Measurements from ENCODE around the gene TMEM81. TPM values are rescaled to one million over a fixed set of nuclear protein-coding genes. Genes with fewer than 3 reads are reported as not detected.

TMEM81 gene
- total and polyA plus RNA-seq, 2 donors (not counting 1 experiment from before 2014, with no cell fraction given): 1.8 to 1.9 TPM

- no peaks in the 10 kb centered on the region for H3K4me1 ChIP-seq (ENCODE audit: control insufficient read depth, extremely low read depth, insufficient read depth, low read length)
- H3K79me2 ChIP-seq (ENCODE audit: control insufficient read depth, insufficient read depth, low read length): peaks cover 33% of the 10 kb centered on the region
- H4K20me1 ChIP-seq (ENCODE audit: control insufficient read depth, extremely low read depth, insufficient read depth, low read length): no peaks in the 10 kb centered on the region
- H3K36me3 ChIP-seq (ENCODE audit: control insufficient read depth, insufficient read depth, low read length): no peaks in the 10 kb centered on the region
- H3K27me3 ChIP-seq (ENCODE audit: control insufficient read depth, insufficient read depth, low read length): no peaks in the 10 kb centered on the region
- H3K4me3 ChIP-seq (replicated peaks in 1 of 4; ENCODE audit: control extremely low read depth in 1 of 4, insufficient read depth in 1 of 4, low read depth in 3 of 4, low read length in 4 of 4): peak overlapping the region; percentile 35 to 100 (median 66)
- no peak for TF ChIP-seq EZH2 (IDR thresholded peaks at IDR 0.05; ENCODE audit: low read length, missing control alignments)
- TF ChIP-seq CTCF (conservative IDR thresholded peaks at IDR 0.05 in 1 of 2, IDR thresholded peaks at IDR 0.05 in 1 of 2; ENCODE audit: low read depth in 1 of 2, low read length in 2 of 2): no peak
- H2AFZ ChIP-seq (ENCODE audit: low read length): peak overlapping the region; percentile 75
- no peak for DNase-seq (ENCODE audit: low read depth in 2 of 2)
- peak overlapping the region; percentile 9 for H3K9ac ChIP-seq (ENCODE audit: insufficient read depth, low read length)
- H3K9me3 ChIP-seq (ENCODE audit: control insufficient read depth, insufficient read depth, low read depth, low read length): no peaks in the 10 kb centered on the region
- H3K27ac ChIP-seq (ENCODE audit: insufficient read depth, low read length): peak overlapping the region; percentile 95
- H3K4me2 ChIP-seq (ENCODE audit: extremely low read depth, insufficient read depth, low read length): peak overlapping the region; percentile 80
Measured at GRCh38 chr1:205122489-205122882, 38.2 kb upstream of the TMEM81 start.

GRCh38 chr1:205121660-205122488 lies 37.6 kb upstream of the TMEM81 start, which contains the start of gene RBBP5:
TSS of gene RBBP5 (minus strand) at chr1:205121978. CDS start at chr1:205121873, 105 bp downstream.
- Histone ChIP-seq H3K4me1 (ENCODE audit: control insufficient read depth, extremely low read depth, insufficient read depth, low read length) (no peaks in the 10 kb centered on the region), H2AFZ (ENCODE audit: low read length) (peak within 1 kb of the TSS; percentile 90), H3K9ac (ENCODE audit: insufficient read depth, low read length) (peak within 1 kb of the TSS; percentile 89), H3K36me3 (ENCODE audit: control insufficient read depth, insufficient read depth, low read length) (no peaks in the 10 kb centered on the region), H3K4me3 (replicated peaks in 1 of 4; ENCODE audit: control extremely low read depth in 1 of 4, insufficient read depth in 1 of 4, low read depth in 3 of 4, low read length in 4 of 4) (peak within 1 kb of the TSS; percentile 64 to 100 (median 94)), H3K27me3 (ENCODE audit: control insufficient read depth, insufficient read depth, low read length) (no peaks in the 10 kb centered on the region), H4K20me1 (ENCODE audit: control insufficient read depth, extremely low read depth, insufficient read depth, low read length) (no peaks in the 10 kb centered on the region), H3K79me2 (ENCODE audit: control insufficient read depth, insufficient read depth, low read length) (peaks cover 33% of the 10 kb centered on the region), H3K27ac (ENCODE audit: insufficient read depth, low read length) (peak within 1 kb of the TSS; percentile 95), H3K9me3 (ENCODE audit: control insufficient read depth, insufficient read depth, low read depth, low read length) (no peaks in the 10 kb centered on the region), H3K4me2 (ENCODE audit: extremely low read depth, insufficient read depth, low read length) (peak within 1 kb of the TSS; percentile 91)
- DNase-seq (ENCODE audit: low read depth in 2 of 2): peak; percentile 98 to 99
- TF ChIP-seq CTCF (conservative IDR thresholded peaks at IDR 0.05 in 1 of 2, IDR thresholded peaks at IDR 0.05 in 1 of 2; ENCODE audit: low read depth in 1 of 2, low read length in 2 of 2) (peak; percentile 66 to 87), EZH2 (IDR thresholded peaks at IDR 0.05; ENCODE audit: low read length, missing control alignments) (no peak)

- H3K27me3 ChIP-seq (ENCODE audit: control insufficient read depth, insufficient read depth, low read length): no peaks in the 10 kb centered on the region
- no peak overlapping the region for H3K4me2 ChIP-seq (ENCODE audit: extremely low read depth, insufficient read depth, low read length)
- no peaks in the 10 kb centered on the region for H3K4me1 ChIP-seq (ENCODE audit: control insufficient read depth, extremely low read depth, insufficient read depth, low read length)
- H3K36me3 ChIP-seq (ENCODE audit: control insufficient read depth, insufficient read depth, low read length): no peaks in the 10 kb centered on the region
- no peak overlapping the region for H3K9ac ChIP-seq (ENCODE audit: insufficient read depth, low read length)
- H4K20me1 ChIP-seq (ENCODE audit: control insufficient read depth, extremely low read depth, insufficient read depth, low read length): peaks cover 1% of the 10 kb centered on the region
- H3K79me2 ChIP-seq (ENCODE audit: control insufficient read depth, insufficient read depth, low read length): peaks cover 35% of the 10 kb centered on the region
- TF ChIP-seq EZH2 (IDR thresholded peaks at IDR 0.05; ENCODE audit: low read length, missing control alignments): no peak
- H3K27ac ChIP-seq (ENCODE audit: insufficient read depth, low read length): no peak overlapping the region
- DNase-seq (ENCODE audit: low read depth in 2 of 2): no peak
- no peak overlapping the region for H3K4me3 ChIP-seq (replicated peaks in 1 of 4; ENCODE audit: control extremely low read depth in 1 of 4, insufficient read depth in 1 of 4, low read depth in 3 of 4, low read length in 4 of 4)
- no peak overlapping the region for H2AFZ ChIP-seq (ENCODE audit: low read length)
- no peaks in the 10 kb centered on the region for H3K9me3 ChIP-seq (ENCODE audit: control insufficient read depth, insufficient read depth, low read depth, low read length)
Measured at GRCh38 chr1:205118752-205119151, 34.5 kb upstream of the TMEM81 start.

Measured in fibroblast of lung (primary cell).